ENCODE measurements around the gene EDN3. TPM values are rescaled to one million over a fixed set of nuclear protein-coding genes. Genes with fewer than 3 reads are reported as not detected.

EDN3 gene
- total RNA-seq, 6 experiments from 2014 or later, result not detected

GRCh38 chr20:59258221-59258621 is 42.2 kb upstream of the EDN3 start:
- H3K27me3 ChIP-seq, result no peaks in the 10 kb centered on the region
- H3K4me3 ChIP-seq, result no peak overlapping the region
- WGBS (ENCODE audit: insufficient coverage, low coverage, low lambda C conversion rate, missing lambda C conversion rate), result 25% methylated on average over 2 of the region's 2 CpGs
- no peak overlapping the region for H3K27ac ChIP-seq
- no peak for ATAC-seq
- H3K4me1 ChIP-seq, result no peaks in the 10 kb centered on the region
- H3K9me3 ChIP-seq, result no peaks in the 10 kb centered on the region
- intact Hi-C loops (cut with DNase I), result no loop called here
- DNase-seq, result no peak
- TF ChIP-seq CTCF (IDR thresholded peaks at IDR 0.05) (no peak), POLR2A (IDR thresholded peaks at IDR 0.05) (no peak)
- H3K36me3 ChIP-seq, result no peaks in the 10 kb centered on the region

GRCh38 chr20:59259946-59260345 is 40.5 kb upstream of the EDN3 start:
- intact Hi-C loops (cut with DNase I), result no loop called here
- TF ChIP-seq POLR2A (IDR thresholded peaks at IDR 0.05) (no peak), CTCF (IDR thresholded peaks at IDR 0.05) (no peak)
- Histone ChIP-seq H3K4me3 (no peak overlapping the region), H3K27ac (no peak overlapping the region), H3K9me3 (no peaks in the 10 kb centered on the region), H3K36me3 (no peaks in the 10 kb centered on the region), H3K4me1 (no peaks in the 10 kb centered on the region), H3K27me3 (no peaks in the 10 kb centered on the region)
- ATAC-seq (no peak), DNase-seq (no peak)
- 65% methylated on average over 2 of the region's 2 CpGs for WGBS (ENCODE audit: insufficient coverage, low coverage, low lambda C conversion rate, missing lambda C conversion rate)

GRCh38 chr20:59265298-59265697 is 35.1 kb upstream of the EDN3 start:
- H3K27me3 ChIP-seq, result no peaks in the 10 kb centered on the region
- DNase-seq (no peak), ATAC-seq (no peak)
- no peaks in the 10 kb centered on the region for H3K9me3 ChIP-seq
- no peaks in the 10 kb centered on the region for H3K36me3 ChIP-seq
- intact Hi-C loops (cut with DNase I), result no loop called here
- no peak overlapping the region for H3K27ac ChIP-seq
- no peaks in the 10 kb centered on the region for H3K4me1 ChIP-seq
- H3K4me3 ChIP-seq, result no peak overlapping the region
- no peak for TF ChIP-seq CTCF (IDR thresholded peaks at IDR 0.05)
- no peak for TF ChIP-seq POLR2A (IDR thresholded peaks at IDR 0.05)

- TF ChIP-seq CTCF (IDR thresholded peaks at IDR 0.05) (no peak), POLR2A (IDR thresholded peaks at IDR 0.05) (no peak)
- Histone ChIP-seq H3K36me3 (no peaks in the 10 kb centered on the region), H3K4me1 (no peaks in the 10 kb centered on the region), H3K27me3 (no peaks in the 10 kb centered on the region), H3K9me3 (no peaks in the 10 kb centered on the region), H3K4me3 (no peak overlapping the region), H3K27ac (no peak overlapping the region)
- ATAC-seq (no peak), DNase-seq (no peak)
- WGBS (ENCODE audit: insufficient coverage, low coverage, low lambda C conversion rate, missing lambda C conversion rate), result 35% methylated on average over 3 of the region's 3 CpGs
- intact Hi-C loops (cut with DNase I), result no loop called here
These were observed 31.5 kb upstream of the EDN3 start for GRCh38 chr20:59268870-59269269.

- no peaks in the 10 kb centered on the region for H3K9me3 ChIP-seq
These were observed 30.9 kb upstream of the EDN3 start for GRCh38 chr20:59269411-59270025.

More at GRCh38 chr20:59269411-59270025, 30.9 kb upstream of the EDN3 start:
- DNase-seq (no peak), ATAC-seq (no peak)
- intact Hi-C loops (cut with DNase I), result no loop called here
- no peak for TF ChIP-seq CTCF (IDR thresholded peaks at IDR 0.05)
- TF ChIP-seq POLR2A (IDR thresholded peaks at IDR 0.05), result no peak
- 38% methylated on average over 4 of the region's 4 CpGs for WGBS (ENCODE audit: insufficient coverage, low coverage, low lambda C conversion rate, missing lambda C conversion rate)
- Histone ChIP-seq H3K36me3 (no peaks in the 10 kb centered on the region), H3K4me1 (no peaks in the 10 kb centered on the region), H3K27ac (no peak overlapping the region), H3K4me3 (no peak overlapping the region), H3K27me3 (no peaks in the 10 kb centered on the region)
